Fibroblast of skin of scalp (primary cell): ENCODE results near the gene HDAC8.

Experiments
- DNase-seq: peaks from one replicate; pipeline ENCODE4 v3.0.0-alpha.2; 2013

HDAC8 gene

GRCh38 chrX:72314881-72315280 is 257.8 kb downstream of the HDAC8 start:
- no peak for DNase-seq

- DNase-seq = no peak
These were observed 258.7 kb downstream of the HDAC8 start for GRCh38 chrX:72313707-72314641.

GRCh38 chrX:72312311-72312940 is 260.2 kb downstream of the HDAC8 start:
- DNase-seq = no peak

- DNase-seq = no peak
These were observed 263.2 kb downstream of the HDAC8 start for GRCh38 chrX:72309297-72310071.

DNA sequence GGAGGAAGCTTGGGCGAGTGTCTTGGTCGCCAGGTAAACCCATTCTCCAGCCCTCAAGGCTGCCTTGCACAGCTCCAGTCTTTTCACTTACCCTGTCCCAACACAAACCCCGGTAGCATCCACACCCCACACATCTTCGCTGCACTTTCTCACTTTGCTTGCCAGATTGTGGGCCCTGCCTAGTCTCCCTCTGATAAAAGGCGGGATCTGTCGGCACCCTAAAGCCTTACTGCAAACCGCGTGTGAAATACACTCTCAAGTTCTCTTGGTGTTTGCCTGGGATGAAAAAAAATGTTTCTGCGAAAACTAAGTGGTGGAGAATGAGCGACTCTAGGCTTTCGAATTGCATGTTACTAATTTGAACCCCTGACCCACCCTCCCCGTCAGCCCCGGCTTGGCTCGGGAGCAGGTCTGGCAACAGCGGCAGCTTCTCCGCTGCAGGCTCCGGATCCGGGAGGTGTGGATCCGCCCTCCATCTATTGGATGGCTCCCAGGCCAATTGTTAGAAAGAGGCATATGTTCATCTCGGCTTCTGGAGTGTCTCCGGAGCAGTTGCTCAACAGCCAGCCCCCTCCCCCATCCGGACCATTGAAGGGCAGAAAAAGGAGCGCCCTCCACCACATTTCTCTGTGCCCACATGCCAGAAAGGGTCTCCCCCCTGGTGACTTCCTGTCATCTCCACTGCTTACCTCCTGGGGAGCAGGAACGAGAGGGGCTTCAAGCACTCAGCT is 263.9 kb downstream of the HDAC8 start:
- peak; percentile 63 for DNase-seq

DNA sequence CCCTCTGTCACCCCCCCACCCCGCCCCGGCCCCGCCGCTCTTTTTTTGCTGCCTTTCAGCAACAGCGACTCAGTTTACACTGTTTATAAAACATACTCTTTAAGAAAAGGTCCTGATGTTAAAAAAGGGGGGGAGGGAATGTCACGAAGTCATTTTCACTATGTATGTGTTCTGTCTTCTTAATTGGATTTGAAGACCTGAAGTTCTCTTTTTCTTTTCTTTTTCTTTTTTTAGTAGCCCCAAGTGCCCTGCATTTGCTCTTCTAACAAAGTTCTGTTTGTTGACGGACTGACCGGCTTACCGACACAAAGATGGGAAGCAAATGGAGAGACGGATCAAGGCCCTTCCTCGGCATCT is 264.5 kb downstream of the HDAC8 start:
- no peak for DNase-seq

- DNase-seq = no peak
These were observed 265.0 kb downstream of the HDAC8 start for GRCh38 chrX:72307646-72308051.

DNA sequence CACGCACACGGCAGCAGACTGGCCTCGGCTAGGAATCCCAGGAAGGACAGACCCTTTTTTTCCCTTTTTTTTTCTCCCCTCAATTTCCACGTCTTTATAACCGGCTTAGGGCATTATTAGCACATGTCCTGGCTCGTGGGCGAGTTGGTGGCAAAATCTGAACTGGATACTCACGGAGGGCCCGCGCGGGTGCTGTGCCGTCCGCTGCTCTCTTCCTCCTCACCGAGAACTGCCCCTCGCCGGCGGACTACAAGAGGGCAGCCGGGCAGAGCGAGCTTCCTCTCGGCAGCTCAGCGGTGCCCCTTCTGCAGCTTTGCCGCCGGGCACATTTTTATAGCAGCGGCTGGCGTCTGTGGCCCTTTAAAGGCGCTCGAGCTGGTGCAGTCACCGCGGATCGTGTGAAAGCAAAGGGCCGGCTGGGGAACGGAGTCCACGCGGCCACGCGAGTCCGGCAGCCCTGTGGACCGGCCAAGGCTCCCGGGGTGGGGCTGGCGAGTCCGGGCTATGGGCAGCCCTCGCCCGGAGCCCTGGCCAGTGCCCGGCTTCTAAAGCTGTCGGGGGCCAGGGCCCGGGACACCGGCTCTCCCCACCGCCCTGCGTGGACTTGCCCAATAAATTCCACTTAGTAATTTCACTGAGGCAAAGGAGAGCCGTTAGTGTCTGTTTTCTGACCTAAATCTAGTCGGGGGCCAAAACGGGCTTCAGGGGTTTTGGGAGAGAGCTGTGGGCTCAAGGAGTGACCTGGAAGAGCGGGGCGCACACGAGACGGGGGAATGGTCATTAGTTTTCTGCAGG is 265.6 kb downstream of the HDAC8 start:
- DNase-seq = peak; percentile 52

- no peak for DNase-seq
These were observed 266.4 kb downstream of the HDAC8 start for GRCh38 chrX:72306085-72306801.

DNA sequence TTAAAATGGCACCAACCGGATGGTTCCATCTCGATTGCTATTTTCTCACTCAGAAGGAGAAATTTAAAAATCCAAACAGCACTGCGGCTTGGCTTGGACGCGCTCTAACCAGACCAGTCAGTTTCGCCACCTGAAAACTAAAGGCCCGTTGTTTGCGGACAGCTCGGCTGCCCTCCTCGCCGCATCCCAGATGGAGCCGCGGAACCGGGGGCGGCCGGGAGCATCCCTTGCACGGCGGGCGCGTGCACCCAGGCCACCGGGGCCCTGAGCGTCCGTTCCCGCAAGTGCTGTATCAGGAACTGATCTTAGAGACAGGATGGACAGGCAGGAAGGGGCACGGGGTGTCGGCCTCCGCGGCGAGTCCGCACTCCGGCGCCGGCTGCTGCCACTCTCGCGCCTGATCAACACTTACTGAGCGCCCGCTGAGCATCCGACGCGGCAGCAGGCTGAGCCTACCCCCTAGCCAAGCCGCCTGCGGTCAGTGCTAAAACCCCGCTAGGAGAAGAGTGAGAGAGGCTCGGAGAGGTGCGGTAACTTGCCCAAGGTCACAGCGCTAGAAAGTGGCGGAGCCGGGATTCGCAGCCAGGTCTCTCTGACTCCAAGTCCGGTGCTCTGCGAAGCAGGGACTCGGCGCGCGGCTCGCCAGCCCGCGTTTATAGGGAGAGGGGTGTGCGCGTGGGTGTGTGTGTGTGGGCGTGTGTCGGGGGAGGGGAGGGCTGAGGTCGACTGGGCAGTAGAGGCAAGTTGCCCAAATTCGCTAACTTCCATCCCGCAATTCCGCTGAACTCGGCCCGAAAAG is 267.2 kb downstream of the HDAC8 start, which contains the start of gene CITED1:
Gene CITED1 (minus strand): TSS at position 629 of the 799 bp plus-strand sequence. CDS start 3,045 bp downstream, outside the sequence.
- DNase-seq = no peak

DNA sequence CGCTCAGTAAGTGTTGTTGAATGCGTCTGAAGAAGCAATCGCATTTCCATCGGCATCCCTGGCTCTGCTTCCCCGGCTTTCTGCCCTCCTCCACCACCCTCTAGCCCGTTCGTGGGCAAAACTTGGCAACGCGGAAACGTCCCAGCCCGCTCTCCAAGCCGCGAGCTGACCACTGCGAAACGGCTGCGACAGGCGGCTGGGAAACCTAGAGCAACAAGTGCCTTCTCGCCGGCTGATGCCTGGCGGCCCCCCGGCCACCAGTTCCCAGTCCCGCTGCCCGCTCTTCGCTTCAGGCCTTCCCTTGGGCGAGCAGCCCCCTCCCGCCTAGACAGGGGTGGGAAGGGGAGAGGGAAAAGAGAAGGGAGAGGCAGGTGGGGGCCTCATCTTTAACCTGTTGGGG is 267.8 kb downstream of the HDAC8 start:
- DNase-seq = no peak

GRCh38 chrX:72301781-72302180 is 270.9 kb downstream of the HDAC8 start:
- no peak for DNase-seq

DNA sequence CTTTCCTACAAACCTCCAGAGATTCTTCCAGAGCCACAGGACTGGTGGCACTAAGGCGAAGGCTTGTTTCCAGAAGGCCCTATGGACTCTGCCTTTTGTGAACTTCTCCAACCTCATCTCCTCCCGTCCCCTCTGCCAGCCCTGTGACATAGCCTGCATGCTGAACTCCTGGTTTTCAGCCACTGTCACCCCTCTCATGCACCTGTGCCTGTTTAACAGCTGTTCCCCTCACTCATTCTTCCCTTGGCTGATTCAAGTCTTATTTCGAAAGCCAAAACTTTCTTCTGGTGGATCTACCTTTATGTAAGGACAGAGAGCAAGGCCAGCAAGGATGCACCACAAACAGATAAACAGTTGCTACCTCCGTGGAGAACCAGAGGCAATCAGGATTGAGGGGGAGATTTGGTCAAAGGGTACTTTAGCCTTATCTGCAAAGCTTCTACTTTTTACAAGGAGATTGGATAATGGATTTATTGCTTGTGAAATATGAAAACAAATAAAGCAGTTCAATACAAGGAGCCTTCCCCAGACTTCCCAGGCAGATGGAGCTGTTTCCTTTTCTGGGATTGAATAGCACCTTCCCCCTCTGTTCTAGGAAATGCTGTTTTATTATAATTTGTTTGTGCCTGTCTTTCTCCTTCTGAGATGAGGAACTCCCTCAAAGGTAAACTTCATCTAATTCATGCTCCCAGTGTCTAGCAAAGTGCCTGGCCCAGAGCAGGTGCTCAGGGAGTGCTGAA is 272.6 kb downstream of the HDAC8 start:
- DNase-seq = no peak

DNA sequence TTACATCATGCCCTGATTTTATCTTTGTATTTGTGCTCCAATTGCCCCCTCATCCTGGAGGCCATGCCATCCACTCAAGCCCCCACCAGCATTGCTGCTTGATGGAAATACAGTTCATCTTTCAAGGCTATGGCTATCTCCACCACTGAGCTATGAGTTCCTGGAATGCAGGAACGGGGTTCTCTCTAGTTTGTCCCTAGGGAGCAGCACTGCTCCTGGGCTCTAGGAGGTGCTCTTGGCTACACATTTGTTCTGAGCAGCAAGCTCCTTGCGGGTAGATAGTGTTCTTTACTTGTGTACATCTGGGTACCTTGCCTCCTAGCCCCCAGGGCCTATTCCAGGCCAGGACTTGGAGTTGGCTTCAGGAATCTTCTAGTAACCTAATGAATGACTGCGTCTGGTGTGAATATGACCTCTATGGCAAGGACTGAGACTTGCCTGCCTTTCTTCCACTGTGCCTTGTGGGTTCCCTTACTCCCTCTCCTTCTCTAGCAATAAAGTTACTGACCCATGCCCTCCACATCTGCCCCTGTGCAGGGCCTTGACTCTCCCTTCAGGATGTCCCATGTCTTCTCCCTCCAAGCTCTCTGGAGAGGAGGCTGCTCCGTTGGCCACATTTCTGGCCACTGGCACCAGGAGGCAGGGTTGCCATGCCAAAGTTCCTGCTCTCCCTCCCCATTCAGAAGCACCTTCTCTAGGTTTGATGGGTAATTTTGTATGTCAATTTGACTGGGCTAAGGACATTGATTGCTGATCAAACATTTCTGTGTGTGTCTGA is 274.5 kb downstream of the HDAC8 start:
- DNase-seq = no peak

- no peak for DNase-seq
These were observed 275.7 kb downstream of the HDAC8 start for GRCh38 chrX:72296991-72297390.

DNA sequence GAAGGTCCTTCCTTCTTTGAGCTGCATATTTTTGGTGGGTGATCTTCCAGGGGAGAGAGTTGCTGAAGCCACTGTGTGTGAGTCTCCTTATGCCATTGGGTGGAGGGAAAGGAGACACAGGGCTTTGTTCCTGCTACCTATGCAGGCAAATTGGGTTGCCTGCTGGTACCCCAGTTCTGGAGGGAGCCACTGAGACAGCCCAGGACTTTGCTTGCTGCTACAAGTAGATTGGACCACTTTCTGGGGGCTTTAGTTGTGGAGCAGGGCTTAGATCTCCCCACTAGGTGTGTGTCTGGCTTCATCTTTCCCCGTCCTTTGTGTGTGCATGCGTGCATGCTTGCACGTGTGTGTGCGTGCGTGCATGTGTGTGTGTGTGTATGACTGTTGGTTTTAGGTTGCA is 276.9 kb downstream of the HDAC8 start:
- no peak for DNase-seq

- no peak for DNase-seq
These were observed 278.1 kb downstream of the HDAC8 start for GRCh38 chrX:72294497-72294896.

DNA sequence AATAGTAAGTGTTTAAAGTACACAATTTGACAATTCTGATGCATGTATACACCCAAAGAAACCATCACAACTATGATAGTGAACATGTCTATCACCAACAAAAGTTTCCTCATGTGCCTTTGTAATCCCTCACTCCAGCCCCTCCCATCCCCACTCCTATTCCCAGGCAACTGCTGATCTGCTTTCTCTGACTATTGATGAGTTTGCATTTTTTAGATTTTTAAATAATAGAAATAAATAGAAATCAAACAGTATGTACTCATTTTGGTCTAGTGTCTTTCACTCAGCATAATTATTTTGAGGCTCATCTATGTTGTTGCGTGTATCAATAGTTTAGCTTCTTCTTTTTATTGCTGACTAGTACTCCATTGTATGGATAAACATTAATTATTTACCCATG is 290.3 kb downstream of the HDAC8 start:
- DNase-seq = no peak
